H9 (cell line): ENCODE results near the gene HSD17B7. TPM values are rescaled to one million over a fixed set of nuclear protein-coding genes. Genes with fewer than 3 reads are reported as not detected.

Source experiments
- DNase-seq: peaks from one replicate; pipeline ENCODE4 v3.0.0-alpha.2; 2017
- H2AFZ ChIP-seq: one replicate; pipeline ENCODE4 v1.6.1; 2013; ENCODE audit warnings: mild to moderate bottlenecking, low read length, control low read depth, moderate library complexity
- H2AK5ac ChIP-seq: 2 replicates; pipeline ENCODE4 v1.6.1; 2013; ENCODE audit warnings: low read length, control low read depth, mixed read lengths; ENCODE audit not compliant: insufficient read length
- H2BK120ac ChIP-seq: one replicate; pipeline ENCODE4 v1.6.1; 2013; ENCODE audit warnings: low read depth, mild to moderate bottlenecking, low read length, control low read depth, inconsistent platforms; ENCODE audit not compliant: poor library complexity, severe bottlenecking
- H2BK12ac ChIP-seq: 2 replicates; pipeline ENCODE4 v1.6.1; 2013; ENCODE audit warnings: low read length, control low read depth, mixed read lengths, low read depth; ENCODE audit not compliant: insufficient read length
- H2BK15ac ChIP-seq: 2 replicates; pipeline ENCODE4 v1.6.1; 2013; ENCODE audit warnings: low read depth, low read length, control low read depth
- H2BK20ac ChIP-seq: one replicate; pipeline ENCODE4 v1.6.1; 2013; ENCODE audit warnings: low read depth, mild to moderate bottlenecking, low read length, control low read depth, inconsistent platforms; ENCODE audit not compliant: poor library complexity, severe bottlenecking
- H2BK5ac ChIP-seq: 2 replicates; pipeline ENCODE4 v1.6.1; 2013; ENCODE audit warnings: low read length, control low read depth, mixed read lengths; ENCODE audit not compliant: insufficient read length
- H3K14ac ChIP-seq: 2 replicates; pipeline ENCODE4 v1.6.1; 2013; ENCODE audit warnings: low read length, control low read depth; ENCODE audit not compliant: insufficient read depth
- H3K18ac ChIP-seq: 2 replicates; pipeline ENCODE4 v1.6.1; 2013; ENCODE audit warnings: low read depth, mild to moderate bottlenecking, mixed read lengths, low read length, control low read depth; ENCODE audit not compliant: insufficient read length
- H3K23ac ChIP-seq: 2 replicates; pipeline ENCODE4 v1.6.1; 2013; ENCODE audit warnings: low read length, control low read depth, mixed read lengths, low read depth; ENCODE audit not compliant: insufficient read length
- H3K23me2 ChIP-seq: 2 replicates; pipeline ENCODE4 v1.6.1; 2013; ENCODE audit warnings: low read depth, mild to moderate bottlenecking, mixed read lengths, low read length, control low read depth; ENCODE audit not compliant: insufficient read length, poor library complexity, severe bottlenecking
- H3K27ac ChIP-seq: 2 replicates; pipeline ENCODE4 v1.5.1; 2013; ENCODE audit warnings: low read length, control low read depth, mixed read lengths, low read depth; ENCODE audit not compliant: insufficient read length
- H3K27me3 ChIP-seq: 2 replicates; pipeline ENCODE4 v1.6.1; 2013; ENCODE audit warnings: low read length, control low read depth, inconsistent platforms; ENCODE audit not compliant: insufficient read depth
- H3K4ac ChIP-seq: 2 replicates; pipeline ENCODE4 v1.6.1; 2013; ENCODE audit warnings: low read depth, mild to moderate bottlenecking, control low read depth, inconsistent platforms, low read length, moderate library complexity
- H3K4me1 ChIP-seq: 2 replicates; pipeline ENCODE4 v1.6.1; 2013; ENCODE audit warnings: low read length, control low read depth, inconsistent platforms; ENCODE audit not compliant: insufficient read depth
- H3K4me2 ChIP-seq: 2 replicates; pipeline ENCODE4 v1.6.1; 2013; ENCODE audit warnings: low read length, control low read depth, mixed read lengths; ENCODE audit not compliant: insufficient read length, insufficient read depth
- H3K56ac ChIP-seq: 2 replicates; pipeline ENCODE4 v1.6.1; 2013; ENCODE audit warnings: low read depth, mild to moderate bottlenecking, mixed read lengths, low read length, control low read depth; ENCODE audit not compliant: insufficient read length
- H3K79me1 ChIP-seq: 2 replicates; pipeline ENCODE4 v1.6.1; 2013; ENCODE audit warnings: low read depth, mild to moderate bottlenecking, moderate library complexity, low read length, control low read depth, inconsistent platforms; ENCODE audit not compliant: insufficient read depth, poor library complexity, severe bottlenecking
- H3K79me2 ChIP-seq: 2 replicates; pipeline ENCODE4 v1.6.1; 2013; ENCODE audit warnings: low read length, control low read depth, inconsistent platforms; ENCODE audit not compliant: insufficient read depth
- H3K9ac ChIP-seq: 2 replicates; pipeline ENCODE4 v1.6.1; 2013; ENCODE audit warnings: low read length, control low read depth, mixed read lengths; ENCODE audit not compliant: insufficient read length; ENCODE audit errors: extremely low read depth
- H3K9me3 ChIP-seq: one replicate; pipeline ENCODE4 v1.6.1; 2013; ENCODE audit warnings: low read depth, low read length, inconsistent platforms; ENCODE audit not compliant: control insufficient read depth
- H3T11ph ChIP-seq: one replicate; pipeline ENCODE4 v1.6.1; 2013; ENCODE audit warnings: mild to moderate bottlenecking, low read length, control low read depth, inconsistent platforms
- H4K20me1 ChIP-seq: one replicate; pipeline ENCODE4 v1.6.1; 2013; ENCODE audit not compliant: control insufficient read depth, insufficient read length, insufficient read depth
- H4K5ac ChIP-seq: 2 replicates; pipeline ENCODE4 v1.6.1; 2013; ENCODE audit warnings: low read depth, mild to moderate bottlenecking, mixed read lengths, low read length, control low read depth; ENCODE audit not compliant: insufficient read length
- H4K8ac ChIP-seq: replicated peaks from 2 replicates; pipeline ENCODE4 v1.6.1; 2013; ENCODE audit warnings: low read length, control low read depth, mixed read lengths, low read depth; ENCODE audit not compliant: insufficient read length
- H4K91ac ChIP-seq: 2 replicates; pipeline ENCODE4 v1.6.1; 2013; ENCODE audit warnings: low read depth, mild to moderate bottlenecking, moderate library complexity, mixed read lengths, low read length, control low read depth; ENCODE audit not compliant: insufficient read length
- H3K27ac Mint-ChIP-seq, 3 experiments: 2 replicates in 2 of 3; 3 replicates in 1 of 3; pipeline ENCODE4 v1.8.0; 2020 to 2021; ENCODE audit warnings: mixed read lengths in 3 of 3, mild to moderate bottlenecking in 1 of 3, moderate library complexity in 1 of 3
- H3K27me3 Mint-ChIP-seq: 2 replicates; pipeline ENCODE4 v1.8.0; 2021; ENCODE audit warnings: low read depth, mild to moderate bottlenecking, moderate library complexity, mixed read lengths
- H3K36me3 Mint-ChIP-seq, 3 experiments: 2 replicates in 2 of 3; 3 replicates in 1 of 3; pipeline ENCODE4 v1.8.0; 2020 to 2021; ENCODE audit warnings: low read depth in 3 of 3, mixed read lengths in 3 of 3; ENCODE audit not compliant: insufficient read depth in 1 of 3
- H3K4me1 Mint-ChIP-seq, 2 experiments: 2 replicates each; pipeline ENCODE4 v1.8.0; 2020; ENCODE audit warnings: mixed read lengths in 2 of 2
- H3K4me3 Mint-ChIP-seq, 2 experiments: 2 replicates in 1 of 2; 3 replicates in 1 of 2; pipeline ENCODE4 v1.8.0; 2020 to 2021; ENCODE audit warnings: mild to moderate bottlenecking in 2 of 2, mixed read lengths in 2 of 2, moderate library complexity in 1 of 2
- H3K9me3 Mint-ChIP-seq, 2 experiments: 2 replicates in 1 of 2; 3 replicates in 1 of 2; pipeline ENCODE4 v1.8.0; 2020; ENCODE audit warnings: mild to moderate bottlenecking in 2 of 2, mixed read lengths in 2 of 2, moderate library complexity in 1 of 2
- CTCF ChIP-seq: fragments of 200-600 bp; sonication (generic); conservative IDR thresholded peaks from 3 replicates; pipeline ENCODE4 v1.8.0; 2021; ENCODE audit warnings: antibody characterized with exemption, mild to moderate bottlenecking
- WGBS: extraction: QIAGEN DNeasy Blood & Tissue Kit; methylation state at CpG from one replicate; pipeline ENCODE4 v1.1.7; 2013; ENCODE audit warnings: missing lambda C conversion rate, low lambda C conversion rate, mixed read lengths; ENCODE audit not compliant: insufficient read length; ENCODE audit errors: extremely low coverage; 5-methylcytosine and 5-hydroxymethylcytosine counted together
- total RNA-seq: library from RNA; stranded (reverse); gene quantifications from 2 replicates; pipeline ENCODE4 v1.2.1, GENCODE V29; 2021

HSD17B7 gene
- total RNA-seq, 1 experiment from 2014 or later = 26.2 TPM

- no peak within 1 kb of the TSS for H3K4me2 ChIP-seq
- Mint-ChIP-seq H3K27me3 (no peaks in the 10 kb centered on the region), H3K4me1 (peaks cover 0 to 8% of the 10 kb centered on the region in 2 experiments), H3K27ac (no peak within 1 kb of the TSS), H3K9me3 (peaks cover 0 to 4% of the 10 kb centered on the region in 2 experiments; a peak in 1 of 5 replicates), H3K36me3 (no peaks in the 10 kb centered on the region), H3K4me3 (no peak within 1 kb of the TSS; a peak in 1 of 5 replicates)
- H2AK5ac ChIP-seq = no peak within 1 kb of the TSS
- no peaks in the 10 kb centered on the region for H3K79me2 ChIP-seq
- H2BK20ac ChIP-seq = no peak within 1 kb of the TSS
- DNase-seq = peak; percentile 31
- H2BK120ac ChIP-seq = no peak within 1 kb of the TSS
- no peak within 1 kb of the TSS for H2BK15ac ChIP-seq
- H2AFZ ChIP-seq = peak within 1 kb of the TSS; percentile 19
- no peak within 1 kb of the TSS for H4K5ac ChIP-seq
- H3K79me1 ChIP-seq = no peaks in the 10 kb centered on the region
- no peaks in the 10 kb centered on the region for H3K27me3 ChIP-seq
- H3K23ac ChIP-seq = no peak within 1 kb of the TSS
- no peak within 1 kb of the TSS for H3T11ph ChIP-seq
- no peaks in the 10 kb centered on the region for H3K23me2 ChIP-seq
- H2BK12ac ChIP-seq = no peak within 1 kb of the TSS
- no peak within 1 kb of the TSS for H3K4ac ChIP-seq
- no peak within 1 kb of the TSS for H2BK5ac ChIP-seq
- WGBS = no CpG with 5 or more reads among the region's 4 CpGs
- H3K56ac ChIP-seq = no peak within 1 kb of the TSS
- no peaks in the 10 kb centered on the region for H3K4me1 ChIP-seq
- H4K20me1 ChIP-seq = no peaks in the 10 kb centered on the region
- H4K8ac ChIP-seq = no peak within 1 kb of the TSS
- H3K18ac ChIP-seq = no peak within 1 kb of the TSS
- no peak within 1 kb of the TSS for H3K14ac ChIP-seq
- no peak within 1 kb of the TSS for H3K27ac ChIP-seq
- H3K9ac ChIP-seq = no peak within 1 kb of the TSS
- no peaks in the 10 kb centered on the region for H3K9me3 ChIP-seq
- no peak within 1 kb of the TSS for H4K91ac ChIP-seq
- no peak for TF ChIP-seq CTCF
These were observed 70.6 kb downstream of the HSD17B7 start, which contains the start of gene CCDC190 for GRCh38 chr1:162861101-162861500. TSS of gene CCDC190 (minus strand) at chr1:162861175. CDS start at chr1:162859646, 1,529 bp downstream.
